GM21576 (cell line): Measurements from ENCODE around the gene NOL9.
"Not testable (repeated sequence)": the region's sequence is repeated elsewhere in the genome, so short reads cannot be mapped to it uniquely, and the experiment has no call there.

Experiments used
- ATAC-seq: cut with Tn5 transposase; IDR thresholded peaks from one replicate; pipeline ENCODE4 v1.9.1; 2021; ENCODE audit warnings: mild to moderate bottlenecking, moderate library complexity; ENCODE audit not compliant: unreplicated experiment

NOL9 gene

GRCh38 chr1:6574025-6574620 lies 19.8 kb upstream of the NOL9 start:
- ATAC-seq, result no peak

- no peak for ATAC-seq
These were observed 18.5 kb upstream of the NOL9 start for GRCh38 chr1:6572653-6573383.

GRCh38 chr1:6570987-6571386 lies 16.7 kb upstream of the NOL9 start:
- ATAC-seq, result no peak

GRCh38 chr1:6570100-6570499 lies 15.8 kb upstream of the NOL9 start:
- no peak for ATAC-seq

GRCh38 chr1:6569033-6569432 lies 14.7 kb upstream of the NOL9 start:
- no peak for ATAC-seq

GRCh38 chr1:6560267-6560666 lies 6.0 kb upstream of the NOL9 start:
- no peak for ATAC-seq

GRCh38 chr1:6559161-6559560 lies 4.8 kb upstream of the NOL9 start:
- ATAC-seq, result not testable (repeated sequence)

GRCh38 chr1:6557597-6557996 lies 3.3 kb upstream of the NOL9 start:
- no peak for ATAC-seq

- no peak for ATAC-seq
These were observed 830 bp upstream of the NOL9 start, which contains the start of gene TAS1R1 for GRCh38 chr1:6554907-6555778. TAS1R1 (plus strand) TSS chr1:6555307; CDS start chr1:6555374, 67 bp downstream.

GRCh38 chr1:6547301-6547700 lies 7.0 kb downstream of the NOL9 start:
- ATAC-seq, result no peak

- no peak for ATAC-seq
These were observed 8.0 kb downstream of the NOL9 start for GRCh38 chr1:6546326-6546725.

GRCh38 chr1:6545276-6546112 lies 8.8 kb downstream of the NOL9 start:
- ATAC-seq, result no peak

- ATAC-seq, result no peak
These were observed 9.5 kb downstream of the NOL9 start for GRCh38 chr1:6544831-6545230.

- no peak for ATAC-seq
These were observed 15.4 kb downstream of the NOL9 start for GRCh38 chr1:6538956-6539355.

- no peak for ATAC-seq
These were observed 18.0 kb downstream of the NOL9 start for GRCh38 chr1:6536291-6536690.

GRCh38 chr1:6535214-6535613 lies 19.1 kb downstream of the NOL9 start:
- ATAC-seq, result no peak

- no peak for ATAC-seq
These were observed 20.0 kb downstream of the NOL9 start for GRCh38 chr1:6534248-6534822.

- no peak for ATAC-seq
These were observed 22.3 kb downstream of the NOL9 start for GRCh38 chr1:6531996-6532395.

- no peak for ATAC-seq
These were observed 23.7 kb downstream of the NOL9 start for GRCh38 chr1:6530504-6531160.

GRCh38 chr1:6528492-6528891 lies 25.8 kb downstream of the NOL9 start:
- ATAC-seq, result no peak
